Activated CD8-positive, alpha-beta T cell treated with anti-CD3 and anti-CD28 coated beads for 36 hours (primary cell): ENCODE data around the gene TMEM214. TPM values are rescaled to one million over a fixed set of nuclear protein-coding genes. Genes with fewer than 3 reads are reported as not detected.

Experiments
- ATAC-seq: fragments of 200-7000 bp; cut with Tn5 transposase; one replicate; pipeline ENCODE4 v1.10.0; 2021; ENCODE audit warnings: mild to moderate bottlenecking, moderate library complexity
- CTCF ChIA-PET: fragments of 350-600 bp; sonication (Branson Sonifier 250); formaldehyde crosslinking; loops from one replicate; lab custom pipeline; 2021; ENCODE audit warnings: antibody characterized with exemption; lab: Charles Lee
- POLR2A ChIA-PET: fragments of 350-600 bp; sonication (Branson Sonifier 250); formaldehyde crosslinking; loops from one replicate; lab custom pipeline; 2021; ENCODE audit warnings: antibody characterized with exemption; lab: Charles Lee
- DNase-seq: peaks from one replicate; pipeline ENCODE4 v3.0.0-alpha.2; 2020
- H3K27ac Mint-ChIP-seq: one replicate; pipeline ENCODE4 v1.8.0; 2021; ENCODE audit warnings: mild to moderate bottlenecking, mixed read lengths
- H3K27me3 Mint-ChIP-seq: one replicate; pipeline ENCODE4 v1.8.0; 2021; ENCODE audit warnings: mixed read lengths
- H3K36me3 Mint-ChIP-seq: one replicate; pipeline ENCODE4 v1.8.0; 2021; ENCODE audit warnings: low read depth, mixed read lengths
- H3K4me1 Mint-ChIP-seq: one replicate; pipeline ENCODE4 v1.8.0; 2021; ENCODE audit warnings: low read depth, mixed read lengths
- H3K4me3 Mint-ChIP-seq: one replicate; pipeline ENCODE4 v1.8.0; 2021; ENCODE audit warnings: mild to moderate bottlenecking, moderate library complexity, mixed read lengths
- H3K9me3 Mint-ChIP-seq: one replicate; pipeline ENCODE4 v1.8.0; 2021; ENCODE audit warnings: mixed read lengths
- intact Hi-C: fragments of 100-400 bp; cut with micrococcal nuclease; formaldehyde crosslinking; loops from one replicate; pipeline ENCODE4 v1.10.0; 2022
- total RNA-seq, 2 experiments: library from RNA; stranded (reverse); gene quantifications; one replicate each; pipeline ENCODE4 v1.2.3, GENCODE V29; 2021
- TF ChIP-seq, protein P1 (sequence below): fragments of 200-600 bp; IDR thresholded peaks from one replicate; pipeline ENCODE4 v1.8.0; 2022; ENCODE audit warnings: antibody characterized with exemption, mild to moderate bottlenecking

The TMEM214 gene
- total RNA-seq, 2 experiments from 2014 or later, result 54.1 to 58.9 TPM

DNA sequence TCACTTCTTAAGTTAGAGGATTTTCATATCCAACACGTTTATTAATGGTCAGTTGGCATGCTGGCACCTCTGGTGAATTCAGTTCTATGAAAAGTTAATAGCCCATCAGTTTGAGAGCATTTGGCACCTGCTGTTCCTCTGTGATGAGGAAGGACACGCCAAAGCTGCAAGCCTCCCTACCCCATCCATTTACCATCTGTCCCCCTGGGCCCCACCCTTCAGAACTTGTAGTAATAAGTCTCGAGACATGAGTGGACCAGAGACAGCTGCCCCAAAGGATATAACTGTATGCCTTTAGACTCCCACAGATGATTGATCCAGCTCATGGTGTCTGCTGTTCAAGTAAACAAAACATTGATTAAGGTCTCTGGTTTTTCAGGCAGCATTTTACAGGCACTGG is 32.4 kb downstream of the TMEM214 start:
- no peak overlapping the region for H3K27ac Mint-ChIP-seq
- H3K4me1 Mint-ChIP-seq, result peaks cover 28% of the 10 kb centered on the region
- ATAC-seq (no peak), DNase-seq (no peak)
- no peak overlapping the region for H3K4me3 Mint-ChIP-seq
- H3K36me3 Mint-ChIP-seq, result peaks cover 38% of the 10 kb centered on the region
- POLR2A ChIA-PET, result interaction anchor here (0.7 to 2.1 kb wide), 3 partner anchors 9 to 12 kb away, joined by 3 to 7 read pairs (median 3); no protein-coding TSS in a partner anchor
- intact Hi-C loops, result no loop called here
- H3K9me3 Mint-ChIP-seq, result no peaks in the 10 kb centered on the region
- TF ChIP-seq, protein P1, sequence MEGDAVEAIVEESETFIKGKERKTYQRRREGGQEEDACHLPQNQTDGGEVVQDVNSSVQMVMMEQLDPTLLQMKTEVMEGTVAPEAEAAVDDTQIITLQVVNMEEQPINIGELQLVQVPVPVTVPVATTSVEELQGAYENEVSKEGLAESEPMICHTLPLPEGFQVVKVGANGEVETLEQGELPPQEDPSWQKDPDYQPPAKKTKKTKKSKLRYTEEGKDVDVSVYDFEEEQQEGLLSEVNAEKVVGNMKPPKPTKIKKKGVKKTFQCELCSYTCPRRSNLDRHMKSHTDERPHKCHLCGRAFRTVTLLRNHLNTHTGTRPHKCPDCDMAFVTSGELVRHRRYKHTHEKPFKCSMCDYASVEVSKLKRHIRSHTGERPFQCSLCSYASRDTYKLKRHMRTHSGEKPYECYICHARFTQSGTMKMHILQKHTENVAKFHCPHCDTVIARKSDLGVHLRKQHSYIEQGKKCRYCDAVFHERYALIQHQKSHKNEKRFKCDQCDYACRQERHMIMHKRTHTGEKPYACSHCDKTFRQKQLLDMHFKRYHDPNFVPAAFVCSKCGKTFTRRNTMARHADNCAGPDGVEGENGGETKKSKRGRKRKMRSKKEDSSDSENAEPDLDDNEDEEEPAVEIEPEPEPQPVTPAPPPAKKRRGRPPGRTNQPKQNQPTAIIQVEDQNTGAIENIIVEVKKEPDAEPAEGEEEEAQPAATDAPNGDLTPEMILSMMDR, result no peak
- CTCF ChIA-PET, result interaction anchor here (0.9 kb wide), 1 partner anchor 23 kb away, joined by 3 read pairs; no protein-coding TSS in a partner anchor
- H3K27me3 Mint-ChIP-seq, result no peaks in the 10 kb centered on the region

DNA sequence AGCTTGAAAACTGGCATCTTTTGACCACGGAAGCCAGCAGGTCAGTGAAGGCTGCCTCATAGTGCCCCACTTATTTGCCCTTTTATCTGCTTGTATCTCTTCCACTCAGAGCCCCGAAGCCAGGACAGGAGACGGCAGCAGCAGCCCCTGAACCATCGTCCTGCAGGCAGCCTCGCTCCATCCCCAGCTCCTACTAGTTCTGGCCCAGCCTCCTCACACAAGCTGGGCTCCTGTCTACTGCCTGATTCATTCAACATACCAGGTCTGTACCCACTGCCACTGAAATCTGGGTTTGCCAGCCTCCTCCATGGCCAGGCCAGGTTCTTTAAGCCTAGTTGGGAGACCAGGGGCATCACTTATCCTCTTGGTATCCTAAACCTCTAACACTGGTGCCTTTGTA is 34.6 kb downstream of the TMEM214 start:
- ATAC-seq (no peak), DNase-seq (no peak)
- ChIA-PET POLR2A (interaction anchor here (0.6 to 3.1 kb wide), 7 partner anchors 8 to 110 kb away, joined by 3 to 12 read pairs (median 4); partner anchors contain the start of gene AGBL5), CTCF (interaction anchor here (0.9 to 1.7 kb wide), 3 partner anchors 13 to 212 kb away, joined by 3 to 9 read pairs (median 4); partner anchors contain the start of gene AGBL5)
- Mint-ChIP-seq H3K9me3 (no peaks in the 10 kb centered on the region), H3K27ac (no peak overlapping the region), H3K36me3 (peaks cover 41% of the 10 kb centered on the region), H3K4me3 (no peak overlapping the region), H3K4me1 (peaks cover 39% of the 10 kb centered on the region), H3K27me3 (no peaks in the 10 kb centered on the region)
- TF ChIP-seq, protein P1, result no peak
- intact Hi-C loops, result no loop called here

DNA sequence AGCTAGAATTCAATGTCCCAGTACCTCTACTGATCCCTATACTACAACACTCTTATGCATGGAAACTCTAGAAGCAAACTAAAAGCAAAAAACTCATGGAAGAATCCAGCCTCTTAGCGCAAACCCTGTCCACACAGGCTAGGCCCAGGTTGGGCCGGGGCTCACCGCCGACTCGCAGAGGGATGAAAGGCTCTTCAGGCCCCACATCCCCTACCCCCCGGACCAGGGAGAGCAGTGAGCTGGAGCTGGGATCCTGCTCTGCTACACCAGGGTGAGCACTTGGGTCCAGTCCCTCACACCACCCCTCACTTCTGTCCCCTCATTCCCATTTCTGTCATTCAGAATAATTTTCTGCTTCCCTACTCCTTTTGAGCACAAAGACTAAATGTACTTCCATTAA is 36.7 kb downstream of the TMEM214 start:
- no peaks in the 10 kb centered on the region for H3K9me3 Mint-ChIP-seq
- DNase-seq, result no peak
- peak overlapping the region; percentile 98 for H3K4me3 Mint-ChIP-seq
- TF ChIP-seq, protein P1, result no peak
- ChIA-PET POLR2A (interaction anchor here (1.4 to 3.1 kb wide), 5 partner anchors 11 to 16 kb away, joined by 4 to 12 read pairs (median 8); no protein-coding TSS in a partner anchor), CTCF (interaction anchor here (1.2 to 4.9 kb wide), 2 partner anchors 15 to 18 kb away, joined by 3 to 32 read pairs; partner anchors contain the start of gene AGBL5)
- peaks cover 35% of the 10 kb centered on the region for H3K36me3 Mint-ChIP-seq
- no peak for ATAC-seq
- H3K27me3 Mint-ChIP-seq, result no peaks in the 10 kb centered on the region
- intact Hi-C loops, result no loop called here
- peaks cover 57% of the 10 kb centered on the region for H3K4me1 Mint-ChIP-seq
- H3K27ac Mint-ChIP-seq, result peak overlapping the region; percentile 81

DNA sequence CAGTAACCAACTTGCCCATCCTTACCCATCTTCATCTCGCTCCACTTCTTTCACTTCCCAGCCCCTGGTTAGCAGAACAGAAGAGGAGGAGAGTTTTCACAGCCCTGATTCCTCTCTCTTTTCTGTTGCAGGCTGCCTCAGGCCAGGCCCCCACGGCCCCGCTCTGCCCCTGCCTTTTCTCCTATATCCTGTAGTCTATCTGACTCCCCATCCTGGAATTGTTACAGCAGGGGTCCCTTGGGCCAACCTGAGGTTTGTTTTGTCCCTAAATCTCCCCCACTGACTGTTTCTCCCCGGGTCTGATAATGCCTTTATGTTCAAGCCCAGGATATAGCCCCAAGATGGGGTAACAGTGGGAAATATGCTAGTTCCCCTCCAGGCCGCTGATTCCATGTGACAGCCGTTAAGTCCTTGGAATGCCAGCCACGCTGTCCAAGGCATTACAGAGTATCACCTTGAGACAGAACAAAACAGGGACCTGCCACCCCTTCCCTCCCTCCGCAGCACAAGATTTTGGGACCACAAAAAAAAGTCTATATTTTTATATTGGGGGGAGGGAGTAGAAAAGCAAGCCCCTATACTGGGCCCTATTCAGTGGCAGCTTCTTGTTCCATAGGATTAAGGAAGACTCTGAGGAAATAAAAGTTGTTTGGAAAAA is 37.3 kb downstream of the TMEM214 start:
- intact Hi-C loops, result no loop called here
- Mint-ChIP-seq H3K27ac (peak overlapping the region; percentile 95), H3K36me3 (peaks cover 31% of the 10 kb centered on the region), H3K27me3 (no peaks in the 10 kb centered on the region), H3K9me3 (no peaks in the 10 kb centered on the region), H3K4me1 (peaks cover 64% of the 10 kb centered on the region), H3K4me3 (peak overlapping the region; percentile 98)
- ChIA-PET POLR2A (interaction anchor here (1.2 to 3.1 kb wide), 3 partner anchors 15 to 27 kb away, joined by 3 to 8 read pairs (median 8); no protein-coding TSS in a partner anchor), CTCF (interaction anchor here (4.9 kb wide), 1 partner anchor 19 kb away, joined by 32 read pairs; the partner anchor contains the start of gene AGBL5)
- TF ChIP-seq, protein P1, result no peak
- DNase-seq (no peak), ATAC-seq (no peak)
